ENCODE results near the gene NRXN3. TPM values are rescaled to one million over a fixed set of nuclear protein-coding genes. Genes with fewer than 3 reads are reported as not detected.

NRXN3 gene
- polyA plus RNA-seq, 1 donor from 2014 or later, result 110 TPM

GRCh38 chr14:78316052-78316451 lies 145.9 kb downstream of the NRXN3 start:
- Histone ChIP-seq H3K79me2 (replicated peaks; ENCODE audit: insufficient read depth, low read length) (no peaks in the 10 kb centered on the region), H3K36me3 (ENCODE audit: insufficient read depth, low read length) (no peaks in the 10 kb centered on the region), H3K9ac (ENCODE audit: low read length) (no peak overlapping the region), H3K9me2 (ENCODE audit: insufficient read depth, low read length) (no peaks in the 10 kb centered on the region), H3K4me2 (ENCODE audit: low read length) (no peak overlapping the region), H3K27ac (ENCODE audit: low read length) (peak overlapping the region; percentile 53), H2AFZ (ENCODE audit: low read depth, low read length) (no peak overlapping the region), H3K9me3 (ENCODE audit: low read length) (no peaks in the 10 kb centered on the region), H4K20me1 (ENCODE audit: insufficient read depth) (no peaks in the 10 kb centered on the region), H3K27me3 (ENCODE audit: insufficient read depth, low read depth, low read length) (no peaks in the 10 kb centered on the region), H3K4me3 (ENCODE audit: low read length) (no peak overlapping the region), H3F3A (ENCODE audit: insufficient read depth, low read length, poor library complexity, severe bottlenecking) (no peaks in the 10 kb centered on the region)
- TF ChIP-seq TAF1 (IDR thresholded peaks at IDR 0.05; ENCODE audit: low read depth) (no peak), EP300 (conservative IDR thresholded peaks at IDR 0.05; ENCODE audit: poor library complexity, severe bottlenecking) (no peak), SMC3 (conservative IDR thresholded peaks at IDR 0.05; ENCODE audit: poor library complexity) (no peak), REST (IDR thresholded peaks at IDR 0.05; ENCODE audit: borderline replicate concordance) (no peak), RAD21 (conservative IDR thresholded peaks at IDR 0.05) (no peak), EZH2 (IDR thresholded peaks at IDR 0.05; ENCODE audit: borderline replicate concordance, insufficient read depth, low read length, poor library complexity, severe bottlenecking) (no peak), POLR2AphosphoS5 (IDR thresholded peaks at IDR 0.05) (no peak), MXI1 (conservative IDR thresholded peaks at IDR 0.05; ENCODE audit: poor library complexity, severe bottlenecking) (no peak)
- TF ChIP-seq, protein P1, sequence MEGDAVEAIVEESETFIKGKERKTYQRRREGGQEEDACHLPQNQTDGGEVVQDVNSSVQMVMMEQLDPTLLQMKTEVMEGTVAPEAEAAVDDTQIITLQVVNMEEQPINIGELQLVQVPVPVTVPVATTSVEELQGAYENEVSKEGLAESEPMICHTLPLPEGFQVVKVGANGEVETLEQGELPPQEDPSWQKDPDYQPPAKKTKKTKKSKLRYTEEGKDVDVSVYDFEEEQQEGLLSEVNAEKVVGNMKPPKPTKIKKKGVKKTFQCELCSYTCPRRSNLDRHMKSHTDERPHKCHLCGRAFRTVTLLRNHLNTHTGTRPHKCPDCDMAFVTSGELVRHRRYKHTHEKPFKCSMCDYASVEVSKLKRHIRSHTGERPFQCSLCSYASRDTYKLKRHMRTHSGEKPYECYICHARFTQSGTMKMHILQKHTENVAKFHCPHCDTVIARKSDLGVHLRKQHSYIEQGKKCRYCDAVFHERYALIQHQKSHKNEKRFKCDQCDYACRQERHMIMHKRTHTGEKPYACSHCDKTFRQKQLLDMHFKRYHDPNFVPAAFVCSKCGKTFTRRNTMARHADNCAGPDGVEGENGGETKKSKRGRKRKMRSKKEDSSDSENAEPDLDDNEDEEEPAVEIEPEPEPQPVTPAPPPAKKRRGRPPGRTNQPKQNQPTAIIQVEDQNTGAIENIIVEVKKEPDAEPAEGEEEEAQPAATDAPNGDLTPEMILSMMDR (IDR thresholded peaks at IDR 0.05; ENCODE audit: poor library complexity, severe bottlenecking), result no peak

- no peak overlapping the region for H3K4me3 ChIP-seq (ENCODE audit: low read length)
- no peaks in the 10 kb centered on the region for H3K36me3 ChIP-seq (ENCODE audit: insufficient read depth, low read length)
- no peaks in the 10 kb centered on the region for H4K20me1 ChIP-seq (ENCODE audit: insufficient read depth)
- peak overlapping the region; percentile 53 for H3K27ac ChIP-seq (ENCODE audit: low read length)
- no peak overlapping the region for H2AFZ ChIP-seq (ENCODE audit: low read depth, low read length)
- no peaks in the 10 kb centered on the region for H3K79me2 ChIP-seq (replicated peaks; ENCODE audit: insufficient read depth, low read length)
- H3K9me2 ChIP-seq (ENCODE audit: insufficient read depth, low read length), result no peaks in the 10 kb centered on the region
- no peak overlapping the region for H3K4me2 ChIP-seq (ENCODE audit: low read length)
- TF ChIP-seq RAD21 (conservative IDR thresholded peaks at IDR 0.05) (no peak), TAF1 (IDR thresholded peaks at IDR 0.05; ENCODE audit: low read depth) (no peak), MXI1 (conservative IDR thresholded peaks at IDR 0.05; ENCODE audit: poor library complexity, severe bottlenecking) (no peak), SMC3 (conservative IDR thresholded peaks at IDR 0.05; ENCODE audit: poor library complexity) (no peak), EP300 (conservative IDR thresholded peaks at IDR 0.05; ENCODE audit: poor library complexity, severe bottlenecking) (no peak), POLR2AphosphoS5 (IDR thresholded peaks at IDR 0.05) (no peak), REST (IDR thresholded peaks at IDR 0.05; ENCODE audit: borderline replicate concordance) (no peak), EZH2 (IDR thresholded peaks at IDR 0.05; ENCODE audit: borderline replicate concordance, insufficient read depth, low read length, poor library complexity, severe bottlenecking) (no peak)
- TF ChIP-seq, protein P1 (IDR thresholded peaks at IDR 0.05; ENCODE audit: poor library complexity, severe bottlenecking), result no peak
- H3K27me3 ChIP-seq (ENCODE audit: insufficient read depth, low read depth, low read length), result no peaks in the 10 kb centered on the region
- no peak overlapping the region for H3K9ac ChIP-seq (ENCODE audit: low read length)
- no peaks in the 10 kb centered on the region for H3F3A ChIP-seq (ENCODE audit: insufficient read depth, low read length, poor library complexity, severe bottlenecking)
- no peaks in the 10 kb centered on the region for H3K9me3 ChIP-seq (ENCODE audit: low read length)
These were observed 146.6 kb downstream of the NRXN3 start for GRCh38 chr14:78316786-78317185.
